ENCODE measurements around the gene CTPS1. TPM values are rescaled to one million over a fixed set of nuclear protein-coding genes. Genes with fewer than 3 reads are reported as not detected.

Gene CTPS1
- total RNA-seq, 1 experiment from 2014 or later: 111 TPM

- DNase-seq (ENCODE audit: extremely low read depth, low read depth): no peak
Observed at GRCh38 chr1:40958210-40958609, 21.3 kb upstream of the CTPS1 start.

GRCh38 chr1:40965531-40965930 lies 14.0 kb upstream of the CTPS1 start:
- DNase-seq (ENCODE audit: extremely low read depth, low read depth): no peak

GRCh38 chr1:40966417-40966816 lies 13.1 kb upstream of the CTPS1 start:
- DNase-seq (ENCODE audit: extremely low read depth, low read depth): no peak

- DNase-seq (ENCODE audit: extremely low read depth, low read depth): no peak
Observed at GRCh38 chr1:40969445-40969844, 10.1 kb upstream of the CTPS1 start.

GRCh38 chr1:40971966-40972365 lies 7.5 kb upstream of the CTPS1 start:
- DNase-seq (ENCODE audit: extremely low read depth, low read depth): no peak

- no peak for DNase-seq (ENCODE audit: extremely low read depth, low read depth)
Observed at GRCh38 chr1:40973912-40974311, 5.6 kb upstream of the CTPS1 start.

GRCh38 chr1:40974945-40975344 lies 4.6 kb upstream of the CTPS1 start:
- DNase-seq (ENCODE audit: extremely low read depth, low read depth): no peak

GRCh38 chr1:40976952-40977690 lies 2.4 kb upstream of the CTPS1 start:
- DNase-seq (ENCODE audit: extremely low read depth, low read depth): peak; percentile 97

GRCh38 chr1:40977716-40978115 lies 1.8 kb upstream of the CTPS1 start:
- peak; percentile 36 for DNase-seq (ENCODE audit: extremely low read depth, low read depth)

- no peak for DNase-seq (ENCODE audit: extremely low read depth, low read depth)
Observed at GRCh38 chr1:40978886-40979240, 633 bp upstream of the CTPS1 start.

- DNase-seq (ENCODE audit: extremely low read depth, low read depth): no peak
Observed at GRCh38 chr1:40980068-40980452, 564 bp downstream of the CTPS1 start.

- DNase-seq (ENCODE audit: extremely low read depth, low read depth): no peak
Observed at GRCh38 chr1:40980453-40981121, 1.1 kb downstream of the CTPS1 start.

- DNase-seq (ENCODE audit: extremely low read depth, low read depth): no peak
Observed at GRCh38 chr1:40981691-40982448, 2.4 kb downstream of the CTPS1 start.

- DNase-seq (ENCODE audit: extremely low read depth, low read depth): no peak
Observed at GRCh38 chr1:40982721-40983120, 3.2 kb downstream of the CTPS1 start.

GRCh38 chr1:40983286-40983685 lies 3.8 kb downstream of the CTPS1 start:
- no peak for DNase-seq (ENCODE audit: extremely low read depth, low read depth)

GRCh38 chr1:40984066-40984465 lies 4.6 kb downstream of the CTPS1 start:
- no peak for DNase-seq (ENCODE audit: extremely low read depth, low read depth)

- DNase-seq (ENCODE audit: extremely low read depth, low read depth): no peak
Observed at GRCh38 chr1:40984531-40984930, 5.0 kb downstream of the CTPS1 start.

- DNase-seq (ENCODE audit: extremely low read depth, low read depth): no peak
Observed at GRCh38 chr1:40985161-40985560, 5.7 kb downstream of the CTPS1 start.

- DNase-seq (ENCODE audit: extremely low read depth, low read depth): no peak
Observed at GRCh38 chr1:40985875-40986274, 6.4 kb downstream of the CTPS1 start.

- no peak for DNase-seq (ENCODE audit: extremely low read depth, low read depth)
Observed at GRCh38 chr1:40986328-40986783, 6.9 kb downstream of the CTPS1 start.

GRCh38 chr1:40986956-40987355 lies 7.5 kb downstream of the CTPS1 start:
- no peak for DNase-seq (ENCODE audit: extremely low read depth, low read depth)

All from NCI-H460 (cell line).